Superior temporal gyrus (tissue), 1 donor: ENCODE results near the gene EIF6.
"Not testable (repeated sequence)": the region's sequence is repeated elsewhere in the genome, so short reads cannot be mapped to it uniquely, and the experiment has no call there.

Source experiments
- DNase-seq: peaks from one replicate; pipeline ENCODE4 v3.0.0-alpha.2; 2016; ENCODE audit errors: extremely low spot score

Gene EIF6

DNA sequence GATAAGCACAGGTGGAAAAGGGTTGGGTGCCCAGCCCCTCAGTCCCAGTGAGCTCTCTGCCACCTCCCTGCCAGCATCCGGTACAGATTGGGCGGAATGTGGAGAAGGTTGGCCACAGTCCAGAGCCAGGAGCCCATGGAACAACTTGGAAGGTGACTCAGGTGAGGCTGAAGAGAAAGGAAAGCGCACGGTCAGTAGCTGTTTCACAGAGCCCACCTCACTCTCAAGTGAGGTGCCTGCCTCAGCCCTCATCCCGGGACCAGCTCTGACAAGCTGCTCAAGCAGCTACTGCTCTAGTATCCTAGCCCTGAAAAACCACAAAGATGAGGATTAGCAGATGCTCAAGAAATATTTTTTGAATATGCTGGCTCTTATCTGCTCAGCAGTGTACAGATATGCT lies 5.5 kb downstream of the EIF6 start:
- no peak for DNase-seq

DNA sequence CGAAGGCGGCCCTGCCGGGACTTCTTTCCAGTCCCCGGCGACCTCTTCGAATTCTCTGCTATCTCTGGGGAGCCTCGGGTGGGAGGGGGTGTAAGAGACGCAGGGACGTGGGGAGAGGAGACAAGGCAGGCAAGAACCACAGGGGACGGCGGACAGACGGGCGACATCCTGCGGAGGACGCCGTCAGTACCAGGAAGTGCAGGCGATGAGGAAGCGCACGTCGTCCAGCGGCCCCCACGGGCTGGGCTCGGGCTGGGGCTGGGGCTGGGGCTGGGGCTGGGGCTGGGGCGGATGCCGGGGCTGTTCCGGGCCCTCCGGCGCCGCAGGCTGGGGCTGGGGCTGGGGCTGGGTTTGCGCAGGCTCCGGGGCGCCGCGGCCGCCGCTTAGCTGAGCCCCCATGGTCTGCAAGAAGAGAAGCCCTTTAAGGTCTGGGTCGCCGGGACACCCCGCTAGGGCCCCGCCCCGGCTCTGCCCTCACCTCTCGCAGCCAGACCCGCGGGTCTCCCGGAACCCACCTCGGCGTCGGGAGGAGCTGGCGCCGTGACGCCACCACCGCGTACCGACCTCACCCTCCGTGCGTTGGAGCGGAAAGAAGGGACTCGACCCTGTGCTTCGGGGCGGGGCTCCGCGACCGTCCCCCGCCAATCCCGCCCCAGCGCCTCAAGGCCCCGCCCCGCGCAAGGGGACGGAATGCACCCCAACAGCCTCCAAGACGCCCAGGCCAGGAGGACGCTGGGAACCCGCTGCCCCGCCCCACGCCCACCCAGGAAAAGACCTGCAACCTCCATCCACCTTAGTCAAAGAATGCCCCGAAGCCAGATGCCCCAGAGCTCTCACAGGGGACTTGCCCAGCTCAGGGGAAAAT lies 6.8 kb downstream of the EIF6 start, which contains the start of gene MMP24OS:
TSS of gene MMP24OS (minus strand) at position 592 of the 865 bp plus-strand sequence. CDS start at position 399, 193 bp downstream.
- DNase-seq, result peak; percentile 86

DNA sequence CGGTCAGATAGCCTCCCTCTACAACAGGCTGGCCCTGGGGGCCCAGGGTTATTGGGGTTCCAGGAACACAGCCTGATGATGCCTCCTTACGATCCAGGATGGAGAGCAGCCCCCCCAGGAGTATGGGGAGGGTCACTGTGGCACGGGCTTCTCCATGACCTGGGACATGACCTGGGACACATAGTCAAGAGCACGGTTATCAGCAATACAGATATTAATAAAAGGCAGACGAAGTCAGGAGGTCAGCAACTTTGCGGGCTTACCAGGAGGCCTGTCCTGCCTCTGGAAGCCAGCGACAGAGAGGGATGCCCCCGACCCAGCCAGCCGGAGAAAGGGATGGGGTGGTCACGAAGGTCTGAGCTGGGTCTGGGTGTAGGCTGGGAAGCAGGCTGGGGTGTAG lies 7.4 kb downstream of the EIF6 start:
- no peak for DNase-seq

DNA sequence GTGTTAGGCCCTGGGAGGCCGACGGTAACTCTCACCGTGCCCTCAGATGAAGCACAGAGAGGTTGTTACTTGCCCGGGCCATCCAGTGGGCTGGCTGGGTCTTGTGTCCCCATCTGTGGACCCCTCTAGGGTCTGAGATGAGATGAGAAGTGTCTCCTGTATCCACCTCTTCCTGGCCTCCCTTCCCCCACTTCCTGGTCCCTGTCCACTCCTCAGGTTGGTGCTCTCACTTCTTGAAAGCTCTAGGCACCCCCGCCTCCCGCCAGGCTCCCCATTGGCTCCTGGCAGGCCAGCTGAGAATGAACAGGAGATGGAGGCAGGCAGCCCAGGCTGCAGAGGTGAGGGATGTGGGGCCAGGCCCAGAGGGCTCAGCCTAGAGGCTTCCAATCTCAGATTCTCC lies 8.2 kb downstream of the EIF6 start:
- DNase-seq, result no peak

GRCh38 chr20:35275741-35276251 lies 8.8 kb downstream of the EIF6 start:
- DNase-seq, result no peak

GRCh38 chr20:35274172-35275092 lies 10.1 kb downstream of the EIF6 start:
- no peak for DNase-seq

DNA sequence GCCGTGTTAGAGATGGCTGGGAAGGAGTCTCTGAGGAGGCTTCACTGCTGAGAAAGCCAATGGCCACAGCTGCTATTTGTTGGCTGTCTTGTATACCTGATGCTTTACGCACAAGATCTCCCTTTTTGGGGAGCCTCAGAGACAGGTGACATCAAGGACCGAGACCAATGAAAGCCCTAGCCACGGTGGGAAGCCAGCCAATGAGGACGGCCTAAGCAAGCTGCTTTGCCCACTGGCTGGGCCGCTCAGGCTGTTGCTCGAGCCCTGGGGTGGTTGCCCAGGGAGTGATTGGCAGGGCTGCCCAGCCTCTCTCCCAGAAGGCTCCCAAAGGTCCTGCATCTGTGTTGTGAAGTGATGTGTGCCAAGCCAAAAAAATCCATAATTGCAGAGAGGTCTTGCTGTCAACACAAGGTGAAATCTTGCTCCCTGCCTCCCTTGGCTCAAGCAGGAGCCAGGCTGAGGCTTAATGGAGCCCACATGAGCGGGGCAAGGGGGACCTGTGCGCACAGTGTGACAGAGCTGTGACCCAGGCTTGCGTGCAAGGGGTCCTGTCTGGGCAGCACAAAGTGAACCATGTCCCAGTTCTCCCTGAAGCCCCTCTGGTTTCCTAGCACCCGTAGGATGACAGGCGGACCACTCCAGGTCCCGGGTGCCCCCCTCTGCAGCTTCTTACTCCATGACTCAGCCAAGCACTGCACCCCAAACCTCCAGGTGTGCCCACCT lies 11.0 kb downstream of the EIF6 start:
- DNase-seq, result peak; percentile 37

DNA sequence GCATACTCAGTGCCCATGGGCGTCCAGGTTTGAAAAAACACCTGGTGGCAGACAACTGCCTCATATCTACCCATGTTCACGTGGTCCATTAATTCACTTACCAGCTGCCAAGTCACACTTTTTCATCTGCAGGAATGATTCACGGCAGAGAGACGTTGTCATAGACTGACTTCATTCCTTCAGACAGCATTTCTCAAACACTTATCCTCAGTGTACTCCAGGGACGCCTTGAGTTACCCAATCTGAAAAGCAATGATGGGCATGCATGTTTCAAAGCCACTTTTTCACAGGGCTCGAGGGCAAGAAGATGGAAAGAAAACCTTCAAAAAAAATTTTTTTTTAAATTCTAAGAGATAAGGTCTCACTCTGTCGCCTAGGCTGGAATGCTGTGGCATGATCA lies 12.7 kb downstream of the EIF6 start:
- DNase-seq, result no peak

DNA sequence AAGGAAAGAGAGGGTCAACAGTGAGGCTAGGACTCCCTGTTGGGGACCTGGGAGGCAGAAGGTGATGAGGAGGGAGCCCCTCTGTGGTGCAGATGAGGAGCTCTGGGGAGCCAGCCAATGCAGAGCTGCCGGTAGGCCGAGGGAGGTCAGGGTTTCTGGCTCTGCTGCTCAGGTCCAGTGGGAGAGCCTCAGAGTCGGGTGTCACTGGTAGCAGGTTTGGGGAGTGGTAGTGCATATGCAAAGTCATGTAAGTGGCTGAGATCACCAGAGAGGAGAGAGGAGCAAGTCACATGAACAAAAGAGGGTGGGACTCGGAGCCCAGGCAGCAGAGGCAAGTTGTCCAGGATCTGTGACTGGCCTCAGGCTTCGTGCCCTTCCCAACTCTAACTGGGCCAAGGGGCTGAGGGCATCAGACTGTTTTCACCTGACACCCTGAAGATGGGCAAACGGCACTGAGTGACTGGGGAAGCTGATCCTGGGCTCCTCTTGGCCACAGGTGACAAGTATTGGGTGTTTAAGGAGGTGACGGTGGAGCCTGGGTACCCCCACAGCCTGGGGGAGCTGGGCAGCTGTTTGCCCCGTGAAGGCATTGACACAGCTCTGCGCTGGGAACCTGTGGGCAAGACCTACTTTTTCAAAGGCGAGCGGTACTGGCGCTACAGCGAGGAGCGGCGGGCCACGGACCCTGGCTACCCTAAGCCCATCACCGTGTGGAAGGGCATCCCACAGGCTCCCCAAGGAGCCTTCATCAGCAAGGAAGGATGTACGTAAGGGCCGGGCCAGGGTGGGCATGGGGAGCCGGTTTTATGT lies 13.3 kb downstream of the EIF6 start:
- no peak for DNase-seq

DNA sequence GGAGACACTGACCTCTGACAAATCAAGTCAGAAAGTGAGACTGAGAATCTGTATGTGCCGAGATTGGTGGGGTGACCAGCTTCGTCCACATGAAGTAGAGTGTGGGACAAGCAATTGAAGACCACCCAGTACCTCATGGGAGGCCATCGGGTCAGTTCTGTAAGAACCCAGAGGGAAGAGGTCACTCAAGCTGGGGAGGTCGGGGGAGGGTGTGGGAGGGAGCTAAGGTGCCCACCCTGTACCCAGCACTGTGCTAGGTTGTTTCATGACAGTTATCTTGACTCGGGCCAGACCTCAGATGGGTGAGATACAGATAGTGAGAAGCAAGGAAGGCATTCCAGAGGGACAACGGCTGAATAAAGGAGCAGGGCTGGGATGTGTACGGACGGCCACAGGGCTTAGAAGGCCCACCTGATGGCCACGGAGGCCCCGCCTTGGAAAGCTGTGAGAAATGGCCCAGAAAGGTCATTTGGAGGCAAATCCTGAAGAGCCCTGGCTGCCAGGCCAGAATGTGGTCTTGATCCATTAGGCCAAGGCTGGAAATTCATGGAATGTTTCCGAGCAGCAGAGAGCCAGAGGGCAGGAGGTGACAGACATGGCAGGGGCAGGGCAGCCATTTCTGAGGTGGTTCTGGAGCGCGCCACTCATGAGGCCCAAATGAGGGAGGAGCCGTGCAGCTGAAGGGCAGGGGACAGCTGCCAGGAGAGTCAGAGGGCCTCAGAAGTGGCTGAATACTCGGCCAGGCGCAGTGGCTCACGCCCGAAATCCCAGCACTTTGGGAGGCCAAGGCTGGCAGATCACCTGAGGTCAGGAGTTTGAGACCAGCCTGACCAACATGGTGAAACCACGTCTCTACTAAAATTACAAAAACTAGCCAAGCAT lies 14.3 kb downstream of the EIF6 start:
- no peak for DNase-seq

DNA sequence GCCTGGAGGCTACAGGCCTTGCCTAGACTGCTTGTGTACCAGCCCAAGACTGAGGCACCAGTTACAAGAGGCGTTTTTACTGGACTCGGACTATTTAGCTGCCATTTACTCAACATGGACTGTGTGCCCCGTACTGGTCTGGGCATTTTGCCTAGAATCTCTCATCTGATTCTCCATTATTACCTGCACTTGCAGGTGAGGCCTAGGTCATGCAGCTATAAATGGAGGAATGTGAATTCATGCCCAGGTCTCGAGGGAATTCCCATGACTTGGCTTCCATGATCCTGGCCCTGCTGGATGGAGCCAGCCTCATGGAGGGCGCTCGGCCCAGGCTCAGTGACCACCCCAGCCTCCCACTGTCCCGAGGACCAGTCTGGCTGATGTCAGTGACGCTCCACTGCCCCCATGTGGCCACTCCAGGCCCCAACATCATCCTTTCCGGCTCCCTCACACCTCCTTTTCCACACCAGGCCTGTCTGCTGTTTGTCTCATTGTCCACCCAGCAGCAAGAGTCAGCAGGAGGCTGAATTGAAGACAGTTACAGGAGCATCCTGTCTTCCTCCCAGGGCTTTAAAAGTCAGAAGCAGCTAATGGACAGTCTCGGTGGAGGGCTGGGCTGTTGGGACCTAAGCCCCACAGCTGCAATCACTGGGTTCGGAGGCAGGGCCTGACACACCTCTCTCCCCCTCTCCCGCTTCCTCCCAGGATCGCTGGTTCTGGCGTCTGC lies 15.4 kb downstream of the EIF6 start:
- peak; percentile 77 for DNase-seq

DNA sequence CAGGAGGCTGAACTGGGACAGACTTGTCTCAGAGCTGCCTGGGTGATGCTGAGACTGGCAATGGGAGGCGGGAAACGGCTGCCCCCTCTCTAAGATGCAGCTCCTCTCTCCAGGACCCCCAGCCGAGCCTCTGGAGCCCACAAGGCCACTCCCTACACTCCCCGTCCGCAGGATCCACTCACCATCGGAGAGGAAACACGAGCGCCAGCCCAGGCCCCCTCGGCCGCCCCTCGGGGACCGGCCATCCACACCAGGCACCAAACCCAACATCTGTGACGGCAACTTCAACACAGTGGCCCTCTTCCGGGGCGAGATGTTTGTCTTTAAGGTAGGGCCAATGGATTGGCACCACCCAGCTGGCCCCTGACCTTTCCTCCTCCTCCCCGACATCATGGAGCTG lies 17.5 kb downstream of the EIF6 start:
- DNase-seq, result no peak

DNA sequence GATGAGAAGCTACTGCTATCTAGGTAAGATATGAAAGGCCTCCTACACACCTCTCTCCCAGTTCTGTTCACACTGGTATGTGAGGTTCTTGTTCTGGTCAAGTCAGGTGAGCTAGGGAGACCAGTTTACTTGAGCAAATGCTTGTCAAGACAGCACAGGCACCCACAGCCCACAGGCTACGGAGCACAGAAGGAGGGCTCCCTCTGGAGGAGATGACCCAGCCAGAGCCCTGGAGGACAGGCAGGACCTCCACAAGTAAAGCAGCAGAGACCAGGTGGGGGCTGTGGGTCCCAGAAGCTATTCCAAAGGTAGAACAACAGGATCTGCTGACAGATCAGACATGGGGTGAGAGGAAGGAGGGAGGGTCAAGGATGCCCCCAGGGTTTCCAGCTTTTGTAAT lies 19.8 kb downstream of the EIF6 start:
- no peak for DNase-seq

- DNase-seq, result no peak
Measured at GRCh38 chr20:35263532-35264341, 20.8 kb downstream of the EIF6 start.

- DNase-seq, result not testable (repeated sequence)
Measured at GRCh38 chr20:35262731-35263531, 21.6 kb downstream of the EIF6 start.

- not testable (repeated sequence) for DNase-seq
Measured at GRCh38 chr20:35262321-35262720, 22.3 kb downstream of the EIF6 start.

DNA sequence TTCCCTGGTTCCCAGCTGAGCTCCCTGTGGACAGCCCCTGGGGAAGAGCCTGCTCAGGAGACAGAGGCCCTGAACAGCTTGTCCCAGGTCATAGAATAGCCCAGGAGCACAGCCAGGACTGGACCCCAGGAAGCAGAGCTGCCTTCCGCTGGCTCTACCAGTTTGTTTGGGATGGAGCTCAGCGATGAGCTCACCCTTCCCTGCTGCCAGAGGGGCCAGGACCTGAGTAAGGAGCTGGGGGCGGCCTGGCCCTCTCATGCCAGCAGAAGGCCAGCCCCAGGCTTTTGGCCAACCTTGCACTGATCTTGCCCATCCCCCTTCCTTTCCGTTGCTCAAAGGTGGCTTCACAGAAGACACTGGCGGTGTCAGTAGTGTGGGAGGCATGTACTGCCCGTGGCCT lies 24.1 kb downstream of the EIF6 start:
- DNase-seq, result no peak
